IMR-90 (cell line): ENCODE measurements around the gene MYLK4. TPM values are rescaled to one million over a fixed set of nuclear protein-coding genes. Genes with fewer than 3 reads are reported as not detected.

Experiments used
- ATAC-seq: fragments of 200-7000 bp; cut with Tn5 transposase; 2 replicates; pipeline ENCODE4 v1.9.1; 2020; ENCODE audit warnings: low read depth, mild to moderate bottlenecking, moderate library complexity
- BruUV-seq: library from RNA; stranded (reverse); fragments of 400-500 nt; replicated peaks from 2 replicates; lab custom pipeline; 2021; lab: Mats Ljungman, UMichigan
- CTCF ChIA-PET: fragments of 300-600 bp; formaldehyde crosslinking; extraction: SDS; loops from one replicate; lab custom pipeline; 2021; ENCODE audit warnings: antibody characterized with exemption; lab: Yijun Ruan, JAX
- POLR2A ChIA-PET: fragments of 300-600 bp; sonication (Branson Sonifier 250); formaldehyde crosslinking; loops from one replicate; lab custom pipeline; 2022; ENCODE audit warnings: antibody characterized with exemption; ENCODE audit not compliant: unreplicated experiment; lab: Charles Lee
- DNase-seq: peaks from one replicate; pipeline ENCODE4 v3.0.0; 2013
- H2AFZ ChIP-seq: replicated peaks from 2 replicates; pipeline ENCODE3; 2013; ENCODE audit warnings: low read length, mild to moderate bottlenecking; ENCODE audit not compliant: poor library complexity
- H2AK5ac ChIP-seq: 2 replicates; pipeline ENCODE4 v1.6.1; 2013; ENCODE audit warnings: low read depth, low read length, inconsistent platforms
- H2AK9ac ChIP-seq: replicated peaks from 2 replicates; pipeline ENCODE3; 2013; ENCODE audit warnings: mild to moderate bottlenecking, low read depth, low read length, moderate library complexity; ENCODE audit not compliant: poor library complexity
- H2BK120ac ChIP-seq: 2 replicates; pipeline ENCODE4 v1.6.1; 2013; ENCODE audit warnings: low read depth, low read length, inconsistent platforms
- H2BK15ac ChIP-seq: 3 replicates; pipeline ENCODE4 v1.6.1; 2013; ENCODE audit warnings: low read depth, low read length, inconsistent platforms
- H2BK20ac ChIP-seq: 2 replicates; pipeline ENCODE4 v1.6.1; 2013; ENCODE audit warnings: low read depth, mild to moderate bottlenecking, inconsistent platforms, low read length, moderate library complexity
- H2BK5ac ChIP-seq: 2 replicates; pipeline ENCODE4 v1.6.1; 2013; ENCODE audit warnings: mild to moderate bottlenecking, low read depth, low read length, inconsistent platforms; ENCODE audit not compliant: poor library complexity, severe bottlenecking
- H3K14ac ChIP-seq: replicated peaks from 2 replicates; pipeline ENCODE4 v1.6.1; 2013; ENCODE audit warnings: low read depth, low read length, inconsistent platforms
- H3K18ac ChIP-seq: 2 replicates; pipeline ENCODE4 v1.6.1; 2013; ENCODE audit warnings: low read depth, low read length, control low read depth
- H3K23ac ChIP-seq: 2 replicates; pipeline ENCODE4 v1.6.1; 2013; ENCODE audit warnings: low read depth, low read length, inconsistent platforms
- H3K27ac ChIP-seq: 2 replicates; pipeline ENCODE4 v1.5.1; 2013; ENCODE audit warnings: mild to moderate bottlenecking, control low read depth, low read length; ENCODE audit not compliant: insufficient read depth
- H3K27me3 ChIP-seq: 2 replicates; pipeline ENCODE4 v1.6.1; 2013; ENCODE audit warnings: low read length; ENCODE audit not compliant: control insufficient read depth, insufficient read depth
- H3K36me3 ChIP-seq: 2 replicates; pipeline ENCODE4 v1.6.1; 2013; ENCODE audit warnings: low read length, mixed read lengths; ENCODE audit not compliant: control insufficient read depth, insufficient read depth
- H3K4ac ChIP-seq: 2 replicates; pipeline ENCODE4 v1.6.1; 2013; ENCODE audit warnings: low read depth, low read length, inconsistent platforms
- H3K4me1 ChIP-seq: 2 replicates; pipeline ENCODE4 v1.6.1; 2013; ENCODE audit warnings: low read length, mixed read lengths; ENCODE audit not compliant: control insufficient read depth, insufficient read depth
- H3K4me2 ChIP-seq: 2 replicates; pipeline ENCODE4 v1.6.1; 2013; ENCODE audit warnings: low read depth, mild to moderate bottlenecking, control low read depth, low read length, moderate library complexity
- H3K4me3 ChIP-seq: 2 replicates; pipeline ENCODE4 v1.5.1; 2013; ENCODE audit warnings: low read depth, mild to moderate bottlenecking, control low read depth, low read length, moderate library complexity; ENCODE audit not compliant: insufficient read depth
- H3K56ac ChIP-seq: 2 replicates; pipeline ENCODE4 v1.6.1; 2013; ENCODE audit warnings: low read length, inconsistent platforms; ENCODE audit not compliant: insufficient read depth; ENCODE audit errors: extremely low read depth
- H3K79me1 ChIP-seq, 2 experiments: 2 replicates each; pipeline ENCODE4 v1.6.1; 2013; ENCODE audit warnings: low read length in 2 of 2, inconsistent platforms in 1 of 2, low read depth in 1 of 2
- H3K9ac ChIP-seq: 2 replicates; pipeline ENCODE4 v1.6.1; 2013; ENCODE audit warnings: low read depth, low read length, control low read depth
- H3K9me1 ChIP-seq: 2 replicates; pipeline ENCODE4 v1.6.1; 2013; ENCODE audit warnings: low read length, inconsistent platforms; ENCODE audit not compliant: insufficient read depth
- H3K9me3 ChIP-seq: 2 replicates; pipeline ENCODE4 v1.6.1; 2013; ENCODE audit warnings: low read length; ENCODE audit not compliant: control insufficient read depth, insufficient read depth
- H4K20me1 ChIP-seq: 2 replicates; pipeline ENCODE4 v1.6.1; 2013; ENCODE audit warnings: low read length, inconsistent platforms; ENCODE audit not compliant: insufficient read depth
- H4K5ac ChIP-seq: 2 replicates; pipeline ENCODE4 v1.6.1; 2013; ENCODE audit warnings: mild to moderate bottlenecking, low read depth, low read length, control low read depth
- H4K8ac ChIP-seq, 2 experiments: 2 replicates each; pipeline ENCODE4 v1.6.1; 2013; ENCODE audit warnings: low read depth in 2 of 2, low read length in 2 of 2, control low read depth in 1 of 2, inconsistent platforms in 1 of 2
- H4K91ac ChIP-seq: 2 replicates; pipeline ENCODE4 v1.6.1; 2013; ENCODE audit warnings: low read depth, low read length, inconsistent platforms; ENCODE audit not compliant: insufficient read depth
- CHD1 ChIP-seq: IDR thresholded peaks from 2 replicates; pipeline ENCODE4 v1.6.1; 2012; ENCODE audit warnings: low read depth, low read length, improper control_type of control experiment
- CTCF ChIP-seq: conservative IDR thresholded peaks from 2 replicates; pipeline ENCODE4 v1.5.1; 2012; ENCODE audit warnings: mild to moderate bottlenecking, low read depth, low read length, improper control_type of control experiment
- MAZ ChIP-seq: IDR thresholded peaks from 2 replicates; pipeline ENCODE4 v1.6.1; 2012; ENCODE audit warnings: low read depth, mild to moderate bottlenecking, low read length, improper control_type of control experiment, moderate library complexity, borderline replicate concordance
- POLR2A ChIP-seq: IDR thresholded peaks from 2 replicates; pipeline ENCODE4 v1.6.1; 2012; ENCODE audit warnings: mild to moderate bottlenecking, low read depth, low read length
- RCOR1 ChIP-seq: IDR thresholded peaks from 2 replicates; pipeline ENCODE4 v1.6.1; 2012; ENCODE audit warnings: mild to moderate bottlenecking, low read length, improper control_type of control experiment; ENCODE audit not compliant: insufficient replicate concordance
- USF2 ChIP-seq: fragments of 150-350 bp; IDR thresholded peaks from 2 replicates; pipeline ENCODE4 v1.6.1; 2017; ENCODE audit warnings: mild to moderate bottlenecking, antibody characterized with exemption, low read length, low read depth
- WGBS, 2 experiments: methylation state at CpG; one replicate each; pipeline versions ENCODE4 v1.1.5 to v1.1.7; 2013; ENCODE audit warnings: missing lambda C conversion rate in 2 of 2; ENCODE audit not compliant: insufficient read length in 1 of 2; ENCODE audit errors: extremely low coverage in 2 of 2; 5-methylcytosine and 5-hydroxymethylcytosine counted together
- dilution Hi-C: fragments of 300-500 bp; cut with HindIII; formaldehyde crosslinking; loops from one replicate; pipeline ENCODE4 v1.14.3; 2018; ENCODE audit warnings: low sequenced_read_pairs; ENCODE audit not compliant: unreplicated experiment
- in situ Hi-C: fragments of 300-500 bp; cut with MboI; formaldehyde crosslinking; loops from 3 replicates; pipeline ENCODE4 v1.14.3; 2019; ENCODE audit warnings: low sequenced_read_pairs, inconsistent platforms, mixed read lengths
- intact Hi-C: fragments of 100-400 bp; cut with micrococcal nuclease; formaldehyde crosslinking; loops from 2 replicates; pipeline ENCODE4 v1.10.0; 2022
- polyA plus RNA-seq, 3 experiments: library from polyadenylated mRNA; depleted of rRNA; stranded (reverse); fragments of >200 nt; gene quantifications; 2 replicates each; pipeline ENCODE4 v1.2.3, GENCODE V29; 2012; ENCODE audit warnings: low replicate concordance in 1 of 3
- total RNA-seq: library from RNA; depleted of rRNA; stranded (reverse); fragments of >200 nt; gene quantifications from 2 replicates; pipeline ENCODE4 v1.2.3, GENCODE V29; 2012

The MYLK4 gene
- total and polyA plus RNA-seq, 2 of the 4 experiments (the other 2 are of a cell fraction) = under 0.01 to 0.07 TPM

GRCh38 chr6:2663123-2663522 is 87.6 kb downstream of the MYLK4 start:
- no peak overlapping the region for H4K5ac ChIP-seq
- no peak overlapping the region for H2BK15ac ChIP-seq
- H3K56ac ChIP-seq = no peak overlapping the region
- H2AK9ac ChIP-seq = no peak overlapping the region
- H2BK20ac ChIP-seq = no peak overlapping the region
- no peak overlapping the region for H3K27ac ChIP-seq
- H2BK5ac ChIP-seq = no peak overlapping the region
- in situ Hi-C loops = no loop called here
- H3K4me2 ChIP-seq = no peak overlapping the region
- no peak overlapping the region for H3K23ac ChIP-seq
- H3K9me3 ChIP-seq = no peaks in the 10 kb centered on the region
- no peaks in the 10 kb centered on the region for H3K36me3 ChIP-seq
- H3K79me1 ChIP-seq = no peaks in the 10 kb centered on the region
- no peak overlapping the region for H3K4ac ChIP-seq
- dilution Hi-C loops = no loop called here
- no peak overlapping the region for H2AK5ac ChIP-seq
- no CpG with 5 or more reads among the region's 4 CpGs for WGBS, 2 experiments
- no peak overlapping the region for H2BK120ac ChIP-seq
- peaks cover 5% of the 10 kb centered on the region; the same call in 1 of the 2 replicates for H3K4me1 ChIP-seq
- ChIA-PET POLR2A (no interaction called here), CTCF (no interaction called here)
- H3K27me3 ChIP-seq = no peaks in the 10 kb centered on the region
- H4K20me1 ChIP-seq = no peaks in the 10 kb centered on the region
- H3K9ac ChIP-seq = no peak overlapping the region
- intact Hi-C loops = no loop called here
- TF ChIP-seq MAZ = no peak
- TF ChIP-seq CTCF = no peak
- TF ChIP-seq USF2 = no peak
- no peak for TF ChIP-seq POLR2A
- TF ChIP-seq RCOR1 = no peak
- no peak for TF ChIP-seq CHD1
- H3K18ac ChIP-seq = no peak overlapping the region
- no peak overlapping the region for H3K14ac ChIP-seq
- H2AFZ ChIP-seq = no peak overlapping the region
- ATAC-seq (no peak), DNase-seq (no peak)
- no peak overlapping the region for H4K8ac ChIP-seq
- H3K9me1 ChIP-seq = no peaks in the 10 kb centered on the region
- no peak overlapping the region for H4K91ac ChIP-seq
- BruUV-seq = no TSS peak
- H3K4me3 ChIP-seq = no peak overlapping the region
